Activated CD4-positive, alpha-beta T cell treated with anti-CD3 and anti-CD28 coated beads, Interleukin-2, amount 50 U/mL, for 1 hour (primary cell): ENCODE results near the gene YBX3.

Experiments
- DNase-seq: peaks from one replicate; pipeline ENCODE4 v3.0.0-alpha.2; 2020

The YBX3 gene

DNA sequence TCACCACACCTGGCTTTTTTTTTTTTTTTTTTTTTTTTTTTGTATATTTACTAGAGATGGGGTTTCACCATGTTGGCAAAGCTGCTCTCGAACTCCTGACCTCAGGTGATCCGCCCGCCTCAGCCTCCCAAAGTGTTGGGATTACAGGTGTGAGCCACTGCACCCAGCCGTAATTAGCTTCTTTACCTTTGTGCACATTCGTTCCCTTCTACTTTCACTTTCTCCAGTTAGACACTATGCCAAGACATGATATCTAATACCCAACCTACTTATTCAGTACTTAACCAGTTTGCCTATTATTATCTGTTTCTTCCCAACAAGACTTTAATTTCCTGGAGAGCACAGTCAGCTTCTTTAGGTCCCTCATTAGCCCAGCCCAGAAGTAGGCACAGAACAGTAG, 54.6 kb downstream of the YBX3 start:
- DNase-seq: no peak

DNA sequence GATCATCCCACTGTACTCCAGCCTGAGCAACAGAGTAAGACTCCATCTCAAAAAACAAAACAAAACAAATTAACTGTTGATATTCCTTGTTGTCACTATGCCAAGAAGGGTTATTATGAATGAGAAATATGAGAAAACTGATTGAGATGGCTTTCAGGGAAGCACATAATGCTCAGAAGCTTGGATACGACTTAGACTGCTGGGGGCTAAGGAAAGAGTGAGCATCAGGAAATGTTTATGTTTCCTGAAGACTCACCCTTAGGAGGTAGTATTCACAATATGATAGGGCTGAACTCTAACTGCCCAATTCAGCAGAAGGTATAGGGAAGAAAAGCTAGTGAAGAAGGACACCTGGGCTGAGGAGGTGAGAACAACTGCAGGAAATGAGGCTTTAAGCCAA, 55.5 kb downstream of the YBX3 start:
- no peak for DNase-seq

DNA sequence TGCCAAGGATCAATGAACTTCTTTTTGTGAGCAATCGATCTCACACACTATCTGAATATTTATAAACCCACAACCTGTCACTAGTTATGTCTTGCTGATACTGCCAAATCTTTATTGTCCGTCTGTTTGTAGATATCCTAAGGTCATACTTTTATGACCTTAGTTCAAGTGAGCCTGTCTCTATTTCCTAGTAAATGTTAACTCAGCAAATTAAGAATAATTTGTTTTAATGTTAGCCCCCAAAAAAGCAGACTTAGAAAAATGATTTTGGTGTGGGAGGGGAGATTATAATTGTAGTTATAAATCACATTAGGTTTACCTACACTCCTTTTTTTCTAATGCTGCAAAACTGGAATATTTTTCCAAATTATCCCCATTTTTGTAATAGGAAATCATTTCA, 58.6 kb downstream of the YBX3 start:
- DNase-seq: no peak

DNA sequence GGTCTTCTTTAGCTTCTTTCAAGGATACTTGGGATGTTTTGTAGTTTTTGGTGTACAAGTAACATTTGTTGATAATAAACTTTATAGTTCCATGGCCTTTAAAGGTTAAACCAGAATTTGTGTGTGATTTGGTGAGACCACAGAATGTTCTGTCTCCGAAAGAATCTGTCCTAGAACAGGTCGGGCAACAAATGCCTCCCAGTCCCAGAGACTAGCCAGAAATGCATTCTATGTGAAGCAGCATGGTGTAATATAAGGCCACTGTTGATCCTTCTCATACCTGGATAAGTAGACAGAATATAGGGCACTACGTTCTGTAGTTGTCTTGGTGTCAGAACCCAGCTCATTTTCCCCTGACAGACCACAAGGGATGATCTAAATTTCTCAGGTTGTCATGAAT, 59.3 kb downstream of the YBX3 start:
- no peak for DNase-seq

DNA sequence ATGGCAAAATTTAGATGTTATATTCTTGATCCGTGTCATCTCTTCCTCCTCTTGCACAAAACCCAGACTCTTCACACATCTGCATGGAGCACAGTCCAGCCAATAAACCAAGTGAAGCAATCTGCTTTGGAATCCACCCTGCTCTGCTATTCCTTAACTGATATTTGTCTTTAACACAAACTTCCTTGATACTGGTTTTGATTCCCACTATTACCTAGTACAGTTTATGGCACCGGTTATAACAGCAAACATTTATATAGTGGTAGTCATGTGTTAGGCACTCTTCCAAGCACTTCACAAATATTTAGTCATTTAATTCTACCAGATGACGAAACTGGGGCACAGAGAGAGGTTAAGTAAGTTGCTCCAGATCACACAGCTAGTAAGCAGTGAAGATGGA, 61.8 kb downstream of the YBX3 start:
- no peak for DNase-seq

DNA sequence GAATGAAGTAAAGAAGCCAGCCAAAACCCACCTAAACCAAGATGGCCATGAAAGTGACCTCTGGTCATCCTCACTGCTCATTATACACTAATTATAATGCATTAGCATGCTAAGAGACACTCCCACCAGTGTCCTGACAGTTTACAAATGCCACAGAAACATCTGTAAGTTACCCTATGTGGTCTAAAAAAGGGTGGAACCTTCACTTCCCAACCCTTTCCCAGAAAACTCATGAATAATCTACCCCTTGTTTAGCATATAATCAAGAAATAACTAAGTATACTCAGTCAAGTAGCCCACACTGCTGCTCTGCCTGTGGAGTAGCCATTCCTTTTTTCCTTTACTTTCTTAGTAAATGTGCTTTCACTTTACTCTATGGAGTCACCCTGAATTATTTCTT, 69.1 kb downstream of the YBX3 start:
- no peak for DNase-seq

DNA sequence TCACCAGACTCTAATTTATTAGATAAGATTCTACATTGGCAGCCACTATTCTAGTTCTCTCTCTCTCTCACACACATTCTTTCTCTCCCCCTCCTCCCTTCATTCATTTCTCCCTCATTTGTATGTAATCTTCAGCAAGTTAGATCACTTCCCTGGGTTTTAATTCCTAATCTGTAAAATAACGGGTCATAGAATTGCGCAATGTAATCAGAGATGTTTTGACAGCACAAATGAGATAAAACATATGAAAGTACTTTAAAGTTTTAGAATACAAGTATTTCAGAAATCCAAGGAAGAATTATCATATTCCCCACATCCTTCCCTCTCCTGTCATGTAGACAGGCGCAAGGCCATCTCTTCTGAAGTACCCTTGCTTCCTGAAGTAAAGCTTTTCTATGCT, 70.9 kb downstream of the YBX3 start:
- no peak for DNase-seq
